GM18499 (cell line): Measurements from ENCODE around the gene EBI3.
"Not testable (repeated sequence)": the region's sequence is repeated elsewhere in the genome, so short reads cannot be mapped to it uniquely, and the experiment has no call there.

ENCODE experiments used
- ATAC-seq: cut with Tn5 transposase; IDR thresholded peaks from one replicate; pipeline ENCODE4 v1.9.1; 2021; ENCODE audit warnings: moderate number of reproducible peaks; ENCODE audit not compliant: insufficient read depth, unreplicated experiment

The EBI3 gene

DNA sequence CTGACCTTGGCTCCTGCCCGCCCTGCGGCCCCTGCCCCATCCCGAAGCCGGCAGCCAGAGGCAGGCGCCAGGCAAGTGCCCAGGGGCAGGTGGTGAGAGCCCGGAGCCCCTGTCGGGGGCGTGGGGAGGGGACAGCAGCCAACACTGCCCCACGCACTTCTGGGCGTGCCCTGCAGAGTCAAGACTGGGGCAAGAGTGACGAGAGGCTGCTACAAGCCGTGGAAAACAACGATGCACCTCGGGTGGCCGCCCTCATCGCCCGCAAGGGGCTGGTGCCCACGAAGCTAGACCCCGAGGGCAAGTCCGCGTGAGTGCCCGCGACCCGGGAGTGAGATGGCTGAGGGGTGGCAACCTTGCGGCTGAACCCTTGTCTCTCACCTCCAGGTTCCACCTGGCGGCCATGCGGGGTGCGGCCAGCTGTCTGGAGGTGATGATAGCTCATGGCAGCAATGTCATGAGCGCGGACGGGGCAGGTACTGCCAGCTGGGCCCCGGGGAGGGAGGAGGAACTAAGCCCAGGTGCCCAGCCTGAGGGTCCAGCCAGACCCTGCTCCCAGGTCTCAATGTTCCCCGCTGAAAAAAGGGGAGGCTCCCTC, 29.5 kb upstream of the EBI3 start:
- no peak for ATAC-seq

DNA sequence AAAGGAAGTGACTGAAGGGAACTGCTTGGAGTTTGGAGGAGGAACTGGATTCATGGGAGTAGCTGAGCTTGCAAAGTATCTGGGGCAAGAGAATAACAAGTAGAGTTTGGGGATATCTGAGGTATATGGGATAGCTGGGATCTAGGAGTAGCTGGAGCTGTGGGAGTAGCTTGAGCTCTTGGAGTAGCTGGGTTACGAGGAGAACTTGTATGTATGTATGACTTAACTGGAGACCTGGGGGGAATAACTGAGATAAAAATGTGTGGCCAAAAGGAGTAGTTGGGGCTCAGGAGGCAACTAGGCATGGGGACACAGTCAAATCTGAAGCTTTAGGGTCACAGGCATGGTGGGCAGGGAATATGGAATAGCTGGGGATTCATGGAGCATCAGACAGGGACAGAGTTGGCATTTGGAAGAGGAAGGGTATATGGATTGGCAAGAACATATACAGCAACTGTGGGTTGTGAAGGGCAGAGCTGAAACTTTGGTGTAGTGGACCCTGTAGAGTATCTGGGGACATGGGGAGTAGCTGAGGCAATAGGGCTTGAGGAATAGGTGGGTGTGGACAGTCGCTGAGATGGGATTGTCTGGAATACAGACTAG, 28.3 kb upstream of the EBI3 start:
- ATAC-seq: no peak

DNA sequence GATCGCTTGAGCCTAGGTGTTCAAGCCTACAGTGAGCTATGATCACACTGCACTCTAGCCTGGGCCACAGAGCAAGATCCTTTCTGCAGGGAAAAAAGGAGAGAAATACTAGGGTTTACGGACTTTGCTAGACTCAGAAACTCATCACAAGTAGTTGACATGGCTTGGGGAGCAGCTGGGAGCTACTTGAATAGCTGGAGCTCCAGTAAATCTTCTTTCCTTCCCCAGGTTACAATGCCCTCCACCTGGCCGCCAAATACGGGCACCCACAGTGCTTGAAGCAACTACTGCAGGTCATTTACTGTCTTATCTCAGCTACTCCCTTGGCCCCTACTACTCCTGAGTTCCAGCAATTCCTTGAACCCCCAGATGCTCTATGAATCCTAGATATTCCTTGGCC, 27.5 kb upstream of the EBI3 start:
- ATAC-seq: no peak

DNA sequence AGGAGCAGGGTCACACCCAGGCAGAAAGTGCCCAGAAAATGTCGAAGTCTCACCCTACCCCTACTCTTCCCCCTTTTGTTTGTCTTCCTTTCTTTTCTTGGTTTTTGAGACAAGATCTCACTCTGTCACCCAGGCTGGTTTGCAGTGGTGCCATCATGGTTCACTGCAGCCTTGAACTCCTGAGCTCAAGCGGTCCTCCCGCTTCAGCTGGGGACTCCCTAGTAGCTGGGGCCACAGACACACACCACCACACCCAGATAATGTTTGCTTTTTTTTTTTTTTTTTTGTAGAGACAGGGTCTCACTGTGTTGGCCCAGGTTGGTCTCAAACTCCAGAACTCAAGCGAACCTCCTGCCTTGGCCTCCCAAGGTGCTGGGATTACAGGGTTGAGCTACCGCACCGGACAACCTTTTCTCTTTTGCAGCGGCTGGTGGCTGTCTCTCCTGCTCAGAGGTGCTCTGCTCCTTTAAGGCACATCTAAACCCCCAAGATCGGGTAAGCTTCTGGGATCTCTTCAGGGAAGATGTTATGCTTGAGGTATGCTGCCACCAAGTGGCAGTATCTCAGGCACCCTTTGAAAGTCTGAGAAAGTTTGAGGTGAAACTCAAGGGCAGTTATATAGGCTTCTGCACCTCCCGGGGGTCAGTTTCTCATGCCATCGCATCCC, 22.4 kb upstream of the EBI3 start:
- ATAC-seq: no peak

DNA sequence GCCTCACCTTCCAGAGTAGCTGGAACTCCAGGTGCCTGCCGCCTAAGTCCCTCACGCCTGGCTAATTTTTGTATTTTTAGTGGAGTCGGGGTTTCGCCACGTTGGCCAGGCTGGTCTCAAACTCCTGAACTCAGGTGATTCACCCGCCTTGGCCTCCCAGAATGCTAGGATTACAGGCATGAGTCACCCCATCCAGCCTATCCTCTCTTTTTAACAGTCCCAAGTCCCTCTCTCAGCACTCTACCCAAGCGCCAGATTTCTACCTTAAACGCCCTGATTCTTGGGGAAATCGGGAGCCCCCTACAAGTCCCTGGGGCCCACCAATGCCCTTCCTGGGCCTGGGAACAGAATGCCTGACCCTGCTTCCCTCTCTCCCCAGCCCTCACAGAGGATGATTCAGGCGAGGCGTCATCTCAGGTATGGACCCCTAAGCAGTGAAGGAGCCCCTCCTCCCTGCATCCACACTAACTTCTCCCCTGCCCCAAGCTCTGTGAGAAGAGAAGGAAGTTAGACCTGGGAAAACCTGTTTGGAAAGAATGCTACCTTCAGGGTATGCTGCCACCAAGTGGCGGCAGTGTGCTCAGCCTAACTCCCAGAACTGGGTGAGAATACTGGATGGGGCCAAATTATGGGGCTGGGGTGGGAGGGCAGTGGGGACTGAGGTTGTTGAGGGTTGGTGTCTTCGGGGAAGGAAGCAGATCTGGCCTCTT, 20.8 kb upstream of the EBI3 start:
- no peak for ATAC-seq

DNA sequence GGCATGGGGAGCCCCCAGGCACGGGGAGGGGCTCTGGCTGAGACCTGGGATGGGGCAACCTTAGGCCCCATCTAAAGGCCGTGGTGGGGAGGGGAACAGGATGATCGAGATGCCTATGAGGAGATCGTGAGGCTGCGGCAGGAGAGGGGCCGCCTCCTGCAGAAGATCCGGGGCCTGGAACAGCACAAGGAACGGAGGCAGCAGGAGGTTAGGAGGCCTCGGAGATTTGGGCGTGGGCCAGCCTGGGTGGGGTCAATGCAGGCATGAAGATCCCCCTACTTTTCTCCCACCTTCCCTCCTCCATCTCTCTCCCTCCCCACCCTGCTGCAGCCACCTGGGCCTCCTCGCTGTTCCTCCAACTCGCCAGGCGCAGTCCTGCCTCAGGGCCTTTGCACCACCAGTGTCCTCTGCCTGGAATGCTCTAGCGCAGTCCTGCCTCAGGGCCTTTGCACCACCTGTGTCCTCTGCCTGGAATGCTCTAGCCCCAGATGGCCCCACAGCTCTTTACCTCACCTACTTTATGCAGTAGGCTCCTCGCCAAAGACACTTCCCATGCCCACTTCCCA, 19.1 kb upstream of the EBI3 start:
- ATAC-seq: no peak

DNA sequence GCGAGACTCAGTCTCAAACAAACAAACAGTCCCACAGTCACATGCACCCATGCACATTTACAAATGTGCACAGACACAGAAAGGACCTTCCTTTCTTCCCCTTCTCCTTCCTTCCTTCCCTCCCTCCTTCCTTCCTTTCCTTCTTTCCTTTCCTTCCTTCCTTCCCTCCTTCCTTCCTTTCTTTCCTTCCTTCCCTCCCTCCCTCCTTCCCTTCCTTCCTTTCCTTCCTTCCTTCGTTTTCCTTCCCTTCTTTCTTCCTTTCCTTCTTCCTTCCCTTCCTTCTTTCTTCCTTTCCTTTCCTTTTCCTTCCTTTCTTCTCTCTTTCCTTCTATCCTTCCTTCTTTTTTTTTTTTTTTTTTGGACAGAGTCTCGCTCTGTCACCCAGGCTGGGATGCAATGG, 16.2 kb upstream of the EBI3 start:
- ATAC-seq: no peak

DNA sequence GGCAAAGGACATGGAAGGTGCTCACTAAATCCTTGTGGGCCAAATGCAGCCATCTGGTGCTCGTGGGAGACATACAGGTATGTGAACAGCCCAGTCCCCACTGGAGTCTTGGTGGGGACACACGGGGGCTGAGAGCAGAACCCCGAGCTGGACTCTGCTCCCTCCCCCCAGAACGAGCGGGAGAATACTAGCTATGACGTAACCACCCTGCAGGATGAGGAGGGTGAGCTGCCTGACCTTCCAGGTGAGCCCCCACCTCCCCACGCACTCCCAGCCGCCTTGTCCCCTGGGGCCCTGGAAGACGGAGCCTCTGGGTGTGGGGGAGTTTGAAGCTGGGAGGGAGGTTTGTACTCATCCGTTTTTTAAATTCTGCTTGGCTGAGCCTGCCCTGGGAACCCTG, 13.5 kb upstream of the EBI3 start:
- no peak for ATAC-seq

DNA sequence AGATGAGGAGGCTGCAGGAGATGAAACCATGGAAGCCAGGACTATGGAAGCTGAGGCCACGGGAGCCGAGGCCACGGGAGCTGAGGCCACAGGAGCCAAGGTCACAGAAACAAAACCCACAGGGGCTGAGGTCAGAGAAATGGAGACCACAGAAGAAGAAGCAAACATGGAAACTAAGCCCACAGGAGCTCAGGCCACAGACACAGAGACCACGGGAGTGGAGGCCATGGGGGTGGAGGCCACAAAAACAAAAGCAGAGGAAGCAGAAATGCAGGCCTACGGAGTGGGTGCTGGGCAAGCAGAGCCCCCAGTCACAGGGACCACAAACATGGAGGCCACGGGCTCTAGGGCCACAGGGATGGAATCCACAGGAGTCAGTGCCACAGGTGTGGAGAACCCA, 12.5 kb upstream of the EBI3 start:
- no peak for ATAC-seq

DNA sequence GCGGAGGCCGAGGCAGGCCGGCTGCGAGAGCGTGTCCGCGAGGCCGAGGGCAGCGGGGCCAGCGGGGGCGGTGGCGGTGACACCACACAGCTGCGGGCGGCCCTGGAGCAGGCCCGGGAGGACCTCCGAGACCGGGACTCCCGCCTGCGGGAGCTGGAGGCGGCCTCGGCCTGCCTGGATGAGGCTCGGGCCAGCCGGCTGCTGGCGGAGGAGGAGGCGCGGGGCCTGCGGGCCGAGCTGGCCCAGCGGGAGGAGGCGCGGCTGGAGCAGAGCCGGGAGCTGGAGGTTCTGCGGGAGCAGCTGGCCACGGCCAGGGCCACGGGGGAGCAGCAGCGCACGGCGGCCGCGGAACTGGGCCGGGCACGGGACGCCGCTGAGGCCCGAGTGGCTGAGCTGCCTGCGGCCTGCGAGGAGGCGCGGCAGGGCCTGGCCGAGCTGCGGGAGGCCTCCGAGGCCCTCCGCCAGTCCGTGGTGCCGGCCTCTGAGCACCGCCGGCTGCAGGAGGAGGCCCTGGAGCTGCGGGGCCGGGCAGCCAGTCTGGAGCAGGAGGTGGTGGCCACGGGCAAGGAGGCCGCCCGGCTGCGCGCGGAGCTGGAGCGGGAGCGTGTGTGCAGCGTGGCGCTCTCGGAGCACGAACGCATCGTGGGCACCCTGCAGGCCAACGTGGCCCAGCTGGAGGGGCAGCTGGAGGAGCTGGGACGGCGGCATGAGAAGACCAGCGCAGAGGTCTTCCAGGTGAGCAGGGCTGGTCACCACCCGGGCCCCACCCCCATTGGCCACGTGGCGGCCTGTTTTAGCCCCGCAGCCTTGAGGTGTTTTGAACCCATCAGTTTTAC, 11.7 kb upstream of the EBI3 start:
- no peak for ATAC-seq

DNA sequence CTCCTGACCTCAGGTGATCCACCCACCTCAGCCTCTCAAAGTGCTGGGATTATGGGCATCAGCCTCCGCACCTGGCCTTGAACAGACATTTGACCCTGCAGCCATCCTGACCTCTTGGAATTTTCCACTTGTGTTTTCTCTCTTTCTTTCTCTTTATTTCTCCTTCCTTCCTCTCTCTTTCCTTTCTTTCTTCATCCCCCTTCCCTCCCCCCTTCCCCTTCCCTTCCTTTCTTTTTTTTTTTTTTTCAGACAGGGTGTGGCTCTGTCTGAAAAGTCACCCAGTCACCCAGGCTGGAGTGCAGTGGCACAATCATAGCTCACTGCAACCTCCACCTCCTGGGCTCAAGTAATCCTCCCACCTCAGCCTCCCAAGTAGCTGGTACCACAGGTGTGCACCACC, 10.8 kb upstream of the EBI3 start:
- ATAC-seq: not testable (repeated sequence)

DNA sequence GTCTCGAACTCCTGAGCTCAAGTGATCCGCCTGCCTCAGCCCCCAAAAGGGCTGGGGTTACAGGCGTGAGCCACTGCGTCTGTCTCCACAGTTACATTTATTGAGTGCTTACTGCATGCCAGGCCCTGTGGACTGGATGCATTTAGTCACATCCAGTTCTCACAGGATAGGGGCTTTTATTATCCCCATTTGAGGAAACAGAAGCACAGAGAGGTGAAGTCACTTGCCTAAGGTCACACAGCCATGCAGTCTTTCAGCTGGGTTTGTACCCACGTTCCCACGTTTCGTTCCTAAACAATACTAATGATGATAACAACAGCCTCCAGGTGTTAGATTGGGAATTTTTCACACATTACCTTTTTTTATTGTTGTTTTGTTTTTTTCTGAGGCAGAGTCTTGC, 9.1 kb upstream of the EBI3 start:
- no peak for ATAC-seq

DNA sequence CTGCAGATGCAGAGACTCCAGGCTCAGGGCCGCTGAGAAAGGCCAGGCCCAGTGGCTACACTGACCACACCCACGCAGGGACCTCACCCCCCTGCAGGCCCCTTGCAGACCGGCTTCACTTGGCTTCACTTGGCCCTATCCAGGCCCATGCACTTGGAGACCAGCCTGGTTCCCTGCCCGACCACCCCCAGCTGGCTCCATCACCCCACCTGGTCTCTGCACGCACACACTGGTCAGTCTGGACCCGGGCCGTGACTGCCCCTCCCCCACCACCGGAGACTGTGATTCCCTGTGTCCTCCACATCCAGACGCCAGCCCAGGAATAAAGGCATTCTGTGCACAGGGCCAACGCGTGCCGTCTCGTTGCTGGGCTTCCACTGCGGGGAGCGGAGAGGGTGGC, 4.9 kb upstream of the EBI3 start:
- no peak for ATAC-seq

DNA sequence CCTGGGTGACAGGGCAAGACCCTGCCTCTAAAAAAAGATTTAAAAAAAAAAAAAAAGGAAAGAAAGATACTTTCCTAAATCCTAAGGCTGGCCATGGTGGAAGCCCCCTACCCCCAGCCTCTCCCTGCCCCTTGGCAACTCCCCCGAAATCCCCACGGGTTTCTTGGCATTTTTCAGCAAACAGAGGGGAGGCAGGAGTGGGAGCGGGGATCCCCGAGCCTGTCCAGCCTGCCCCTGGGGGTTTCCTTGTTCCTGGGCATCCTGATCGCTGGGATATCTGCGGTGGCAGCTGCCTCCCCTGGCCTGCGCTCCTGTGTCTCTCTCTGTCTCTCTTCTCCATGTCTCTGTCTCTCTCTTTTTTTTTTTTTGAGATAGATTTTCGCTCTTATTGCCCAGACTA, 3.4 kb upstream of the EBI3 start:
- no peak for ATAC-seq

DNA sequence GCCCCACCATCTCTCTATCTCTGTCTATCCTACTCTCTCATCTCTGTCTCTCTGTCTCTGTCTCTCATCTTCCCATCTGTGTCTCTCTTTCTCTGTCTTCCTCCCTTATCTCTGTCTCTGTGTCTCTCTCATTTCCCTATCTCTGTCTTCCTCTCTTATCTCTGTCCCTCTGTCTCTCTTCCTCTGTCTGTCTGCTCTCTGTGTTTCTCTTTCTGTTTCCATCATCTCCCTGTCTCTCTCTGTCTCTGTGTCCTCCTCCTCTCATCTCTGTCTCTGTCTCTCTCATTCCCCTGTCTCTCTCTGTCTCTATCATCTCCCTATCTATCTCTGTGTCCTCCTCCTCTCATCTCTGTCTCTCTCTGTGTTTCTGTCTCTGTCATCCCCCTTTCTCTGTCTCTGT, 1.6 kb upstream of the EBI3 start:
- ATAC-seq: no peak

DNA sequence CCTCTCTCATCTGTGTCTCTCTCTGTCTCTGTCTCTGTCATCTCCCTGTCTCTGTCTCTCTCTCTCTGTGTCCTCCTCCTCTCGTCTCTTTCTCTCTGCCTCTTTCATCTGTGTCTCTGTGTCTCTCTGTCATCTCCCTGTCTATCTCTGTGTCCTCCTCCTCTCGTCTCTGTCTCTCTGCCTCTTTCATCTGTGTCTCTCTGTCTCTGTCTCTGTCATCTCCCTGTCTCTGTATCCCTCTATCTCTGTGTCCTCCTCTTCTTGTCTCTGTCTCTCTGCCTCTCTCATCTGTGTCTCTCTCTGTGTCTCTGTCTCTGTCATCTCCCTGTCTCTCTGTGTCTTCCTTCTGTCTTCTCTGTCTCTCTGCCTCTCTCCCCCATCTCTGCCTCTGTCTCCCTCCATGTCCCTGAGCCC, 551 bp upstream of the EBI3 start:
- ATAC-seq: no peak

DNA sequence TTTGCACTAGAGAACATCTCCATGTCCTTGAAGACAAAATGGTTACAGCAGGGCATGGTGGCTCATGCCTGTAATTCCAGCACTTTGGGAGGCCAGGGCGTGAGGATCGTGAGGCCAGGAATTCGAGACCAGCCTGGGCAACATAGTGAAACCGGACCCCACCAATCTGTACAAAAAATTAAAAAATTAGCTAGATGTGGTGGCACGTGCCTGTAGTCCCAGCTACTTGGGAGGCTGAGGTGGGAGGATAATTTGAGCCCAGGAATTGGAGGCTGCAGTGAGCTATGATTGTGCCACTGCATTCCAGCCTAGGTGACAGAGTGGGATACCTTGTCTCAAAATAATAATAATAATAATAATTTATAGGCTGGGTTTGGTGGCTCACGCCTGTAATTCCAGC, 914 bp downstream of the EBI3 start:
- ATAC-seq: not testable (repeated sequence)

DNA sequence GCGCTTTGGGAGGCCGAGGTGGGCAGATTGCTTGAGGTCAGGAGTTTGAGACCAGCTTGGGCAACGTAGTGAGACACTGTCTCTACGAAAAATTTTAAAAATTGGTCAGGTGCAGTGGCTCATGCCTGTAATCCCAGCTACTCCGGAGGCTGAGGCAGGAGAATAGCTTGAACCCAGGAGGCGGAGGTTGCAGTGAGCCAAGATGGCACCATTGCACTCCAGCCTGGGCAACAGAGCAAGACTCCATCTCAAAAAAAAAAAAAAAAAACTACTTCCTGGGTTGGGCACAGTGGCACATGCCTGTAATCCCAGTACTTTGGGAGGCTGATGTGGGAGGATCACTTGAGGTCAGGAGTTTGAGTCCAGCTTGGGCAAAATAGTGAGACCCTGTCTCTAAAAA, 2.2 kb downstream of the EBI3 start:
- not testable (repeated sequence) for ATAC-seq

DNA sequence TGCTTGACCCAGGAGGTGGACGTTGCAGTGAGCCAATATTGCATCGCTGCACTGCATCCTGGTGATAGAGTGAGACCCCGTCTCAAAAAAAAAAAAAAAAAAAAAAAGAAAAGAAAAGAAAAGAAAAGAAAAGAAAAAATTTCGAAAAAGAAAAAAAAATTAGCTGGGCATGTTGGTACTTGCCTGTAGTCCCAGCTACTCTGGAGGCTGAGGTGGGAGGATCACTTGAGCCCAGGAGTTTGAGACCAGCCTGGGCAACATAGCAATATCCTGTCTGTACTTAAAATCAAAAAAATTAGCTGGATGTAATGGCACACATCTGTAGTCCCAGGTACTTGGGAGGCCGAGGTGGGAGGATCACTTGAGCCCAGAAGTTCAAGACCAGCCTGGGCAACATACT, 2.8 kb downstream of the EBI3 start:
- ATAC-seq: not testable (repeated sequence)

DNA sequence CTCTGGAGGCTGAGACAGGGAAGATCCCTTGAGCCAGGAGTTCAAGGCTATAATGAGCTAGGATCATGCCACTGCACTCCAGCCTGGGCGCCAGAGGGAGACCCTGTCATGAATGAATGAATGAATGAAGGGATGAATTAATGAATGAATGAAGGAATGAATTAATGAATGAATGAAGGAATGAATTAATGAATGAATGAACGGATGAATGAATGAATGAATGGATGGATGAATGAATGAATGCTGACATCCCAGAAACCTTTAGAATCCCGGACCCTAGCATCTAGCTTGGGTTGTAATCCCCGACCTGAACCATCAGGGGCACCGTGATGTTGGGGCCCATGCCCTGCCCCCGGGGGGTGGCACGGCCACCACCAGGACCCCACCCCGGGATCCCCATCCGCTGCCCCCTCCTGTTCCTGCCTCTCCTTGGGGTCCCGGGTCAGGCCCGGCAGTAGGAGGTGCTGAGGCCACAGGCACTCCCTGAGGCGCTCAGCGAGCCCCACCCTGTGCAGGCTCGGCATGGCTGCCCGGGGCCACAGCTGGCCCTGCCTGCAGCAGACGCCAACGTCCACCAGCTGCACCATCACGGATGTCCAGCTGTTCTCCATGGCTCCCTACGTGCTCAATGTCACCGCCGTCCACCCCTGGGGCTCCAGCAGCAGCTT, 3.4 kb downstream of the EBI3 start:
- no peak for ATAC-seq
